NCI-H2081 (cell line): Measurements from ENCODE around the gene SCAF1.

Experiments used
- DNase-seq, 2 experiments: peaks; one replicate each; lab custom pipeline; 2025; lab: John Stamatoyannopoulos, UW

SCAF1 gene

DNA sequence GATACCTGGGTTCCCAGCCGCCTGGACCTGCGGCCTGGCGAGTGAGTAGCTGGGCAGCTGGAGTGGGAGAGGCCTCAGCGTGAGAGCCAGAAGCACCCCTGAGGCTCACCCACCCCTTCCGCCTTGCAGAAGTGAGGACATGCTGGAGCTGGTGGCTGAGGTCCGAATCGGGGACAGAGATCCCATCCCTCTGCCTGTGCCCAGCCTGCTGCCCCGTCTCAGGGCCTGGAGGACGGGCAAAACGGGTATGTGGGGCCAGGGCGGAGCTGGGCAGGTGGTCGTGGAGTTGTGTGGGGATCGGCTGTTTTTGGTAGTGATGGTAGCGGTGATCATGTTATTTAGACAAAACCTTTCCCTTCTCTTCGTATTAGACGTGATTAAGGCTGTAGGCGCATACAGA, 4.6 kb downstream of the SCAF1 start:
- DNase-seq = no peak

DNA sequence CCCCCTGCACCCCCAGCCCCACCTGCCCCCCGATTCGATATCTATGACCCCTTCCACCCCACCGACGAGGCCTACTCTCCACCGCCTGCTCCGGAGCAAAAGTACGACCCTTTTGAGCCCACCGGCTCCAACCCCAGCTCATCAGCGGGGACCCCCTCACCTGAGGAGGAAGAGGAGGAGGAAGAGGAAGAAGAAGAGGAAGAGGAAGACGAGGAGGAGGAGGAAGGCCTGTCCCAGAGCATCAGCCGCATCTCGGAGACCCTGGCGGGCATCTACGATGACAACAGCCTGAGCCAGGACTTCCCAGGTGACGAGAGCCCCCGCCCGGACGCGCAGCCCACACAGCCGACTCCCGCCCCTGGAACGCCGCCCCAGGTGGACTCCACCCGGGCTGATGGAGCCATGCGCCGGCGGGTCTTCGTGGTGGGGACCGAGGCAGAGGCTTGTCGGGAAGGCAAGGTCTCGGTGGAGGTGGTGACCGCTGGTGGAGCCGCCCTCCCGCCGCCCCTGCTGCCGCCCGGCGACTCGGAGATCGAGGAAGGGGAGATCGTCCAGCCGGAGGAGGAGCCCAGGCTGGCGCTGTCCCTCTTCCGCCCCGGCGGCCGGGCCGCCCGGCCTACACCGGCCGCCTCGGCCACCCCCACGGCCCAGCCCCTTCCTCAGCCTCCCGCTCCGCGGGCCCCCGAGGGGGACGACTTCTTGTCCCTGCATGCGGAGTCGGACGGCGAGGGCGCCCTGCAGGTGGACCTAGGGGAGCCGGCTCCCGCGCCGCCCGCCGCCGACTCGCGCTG, 9.2 kb downstream of the SCAF1 start:
- no peak for DNase-seq

DNA sequence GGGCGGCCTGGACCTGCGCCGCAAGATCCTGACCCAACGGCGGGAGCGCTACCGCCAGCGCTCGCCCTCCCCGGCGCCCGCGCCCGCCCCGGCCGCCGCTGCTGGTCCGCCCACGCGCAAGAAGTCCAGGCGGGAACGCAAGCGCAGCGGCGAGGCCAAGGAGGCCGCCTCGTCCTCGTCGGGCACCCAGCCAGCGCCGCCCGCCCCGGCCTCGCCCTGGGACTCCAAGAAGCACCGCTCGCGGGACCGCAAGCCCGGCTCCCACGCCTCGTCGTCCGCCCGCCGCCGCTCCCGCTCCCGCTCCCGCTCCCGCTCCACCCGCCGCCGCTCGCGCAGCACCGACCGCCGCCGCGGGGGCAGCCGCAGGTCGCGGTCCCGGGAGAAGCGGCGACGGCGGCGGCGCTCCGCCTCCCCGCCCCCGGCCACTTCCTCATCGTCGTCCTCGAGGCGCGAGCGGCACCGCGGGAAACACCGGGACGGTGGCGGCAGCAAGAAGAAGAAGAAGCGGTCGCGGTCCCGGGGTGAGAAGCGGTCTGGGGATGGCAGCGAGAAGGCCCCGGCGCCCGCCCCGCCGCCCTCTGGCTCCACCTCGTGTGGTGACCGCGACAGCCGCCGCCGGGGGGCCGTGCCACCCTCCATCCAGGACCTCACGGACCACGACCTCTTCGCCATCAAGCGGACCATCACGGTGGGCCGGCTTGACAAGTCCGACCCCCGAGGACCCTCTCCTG, 10.0 kb downstream of the SCAF1 start:
- no peak for DNase-seq

DNA sequence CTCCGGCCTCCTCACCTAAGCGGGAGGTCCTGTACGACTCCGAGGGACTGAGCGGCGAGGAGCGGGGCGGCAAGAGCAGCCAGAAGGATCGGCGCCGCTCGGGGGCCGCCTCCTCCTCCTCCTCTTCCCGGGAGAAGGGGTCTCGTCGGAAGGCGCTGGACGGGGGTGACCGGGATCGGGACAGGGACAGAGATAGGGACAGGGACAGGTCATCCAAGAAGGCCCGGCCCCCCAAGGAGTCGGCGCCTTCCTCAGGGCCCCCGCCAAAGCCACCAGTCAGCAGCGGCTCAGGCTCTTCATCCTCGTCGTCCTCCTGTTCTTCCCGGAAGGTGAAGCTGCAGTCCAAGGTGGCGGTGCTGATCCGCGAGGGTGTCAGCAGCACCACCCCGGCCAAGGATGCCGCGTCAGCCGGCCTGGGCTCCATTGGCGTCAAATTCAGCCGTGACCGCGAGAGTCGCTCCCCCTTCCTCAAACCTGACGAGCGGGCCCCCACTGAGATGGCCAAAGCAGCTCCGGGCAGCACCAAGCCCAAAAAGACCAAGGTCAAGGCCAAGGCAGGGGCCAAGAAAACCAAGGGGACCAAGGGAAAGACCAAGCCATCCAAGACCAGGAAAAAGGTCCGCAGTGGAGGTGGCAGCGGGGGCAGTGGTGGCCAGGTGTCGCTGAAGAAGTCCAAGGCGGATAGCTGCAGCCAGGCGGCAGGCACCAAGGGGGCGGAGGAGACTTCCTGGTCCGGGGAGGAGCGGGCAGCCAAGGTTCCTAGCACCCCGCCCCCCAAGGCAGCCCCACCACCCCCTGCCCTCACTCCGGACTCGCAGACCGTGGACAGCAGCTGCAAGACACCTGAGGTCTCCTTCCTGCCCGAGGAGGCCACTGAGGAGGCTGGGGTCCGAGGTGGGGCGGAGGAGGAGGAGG, 10.8 kb downstream of the SCAF1 start:
- DNase-seq = no peak

DNA sequence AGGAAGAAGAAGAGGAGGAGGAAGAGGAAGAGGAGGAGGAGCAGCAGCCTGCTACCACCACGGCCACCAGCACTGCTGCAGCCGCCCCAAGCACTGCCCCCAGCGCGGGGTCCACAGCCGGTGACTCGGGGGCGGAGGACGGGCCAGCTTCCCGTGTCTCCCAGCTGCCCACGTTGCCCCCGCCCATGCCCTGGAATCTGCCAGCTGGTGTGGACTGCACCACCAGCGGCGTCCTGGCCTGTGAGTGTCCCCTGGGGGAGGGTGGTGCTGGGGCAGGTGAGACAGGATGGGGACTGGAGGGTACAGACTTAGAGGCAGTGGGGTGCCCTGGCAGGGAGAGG, 11.4 kb downstream of the SCAF1 start:
- DNase-seq = no peak

DNA sequence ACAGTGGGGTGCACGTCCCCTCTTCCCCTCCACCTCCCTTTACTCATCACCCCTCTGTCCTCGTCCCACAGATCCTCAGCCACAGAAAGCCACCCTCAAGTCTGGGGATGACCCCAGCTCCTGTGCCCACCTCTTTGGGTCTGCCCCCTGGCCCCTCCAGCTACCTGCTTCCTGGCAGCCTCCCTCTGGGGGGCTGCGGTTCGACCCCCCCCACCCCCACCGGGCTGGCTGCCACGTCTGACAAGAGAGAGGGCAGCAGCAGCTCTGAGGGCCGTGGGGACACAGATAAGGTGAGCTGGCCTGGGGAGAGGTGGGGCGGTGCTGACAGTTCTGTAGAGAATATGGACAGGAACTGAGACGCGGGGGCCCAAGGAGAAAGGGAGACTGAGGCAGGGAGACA, 12.6 kb downstream of the SCAF1 start:
- DNase-seq = no peak

DNA sequence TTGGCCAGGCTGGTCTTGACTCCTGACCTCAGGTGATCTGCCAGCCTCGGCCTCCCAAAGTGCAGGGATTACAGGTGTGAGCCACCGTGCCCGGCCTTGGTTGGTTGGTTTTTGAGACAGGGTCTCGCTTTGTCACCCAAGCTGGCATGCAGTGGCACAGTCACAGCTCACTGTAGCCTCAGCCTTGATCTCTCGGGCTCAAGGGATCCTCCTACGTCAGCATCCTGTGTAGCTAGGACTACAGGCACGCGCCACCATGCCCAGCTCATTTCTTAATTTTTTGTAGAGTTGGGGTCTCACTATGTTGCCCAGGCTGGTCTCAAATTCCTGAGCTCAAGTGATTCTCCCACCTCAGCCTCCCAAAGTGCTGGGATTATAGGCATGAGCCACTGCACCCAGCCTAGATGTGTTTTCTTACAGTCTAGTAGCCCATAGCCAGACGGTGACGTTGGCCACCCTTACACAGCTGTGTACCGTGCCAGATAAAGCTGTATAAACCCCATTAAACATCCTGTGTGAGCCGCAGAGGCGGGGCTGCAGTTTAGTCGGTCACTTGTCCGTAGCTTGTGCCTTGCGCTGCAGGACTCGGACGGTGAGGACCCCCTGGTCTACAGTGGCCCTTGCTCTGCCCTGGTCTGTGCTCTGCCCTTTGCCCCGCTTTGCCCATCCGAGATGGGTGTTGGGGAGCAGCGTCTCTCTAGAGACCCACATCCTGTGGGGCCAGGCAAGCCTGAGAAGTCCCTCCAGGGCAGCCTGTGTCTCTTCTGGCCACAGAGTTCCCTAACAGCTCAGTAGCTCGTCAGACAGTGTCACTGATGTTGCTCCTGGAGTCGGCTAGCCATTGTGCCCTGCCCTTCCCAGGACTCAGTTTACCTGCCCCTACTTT, 13.8 kb downstream of the SCAF1 start:
- DNase-seq = no peak

DNA sequence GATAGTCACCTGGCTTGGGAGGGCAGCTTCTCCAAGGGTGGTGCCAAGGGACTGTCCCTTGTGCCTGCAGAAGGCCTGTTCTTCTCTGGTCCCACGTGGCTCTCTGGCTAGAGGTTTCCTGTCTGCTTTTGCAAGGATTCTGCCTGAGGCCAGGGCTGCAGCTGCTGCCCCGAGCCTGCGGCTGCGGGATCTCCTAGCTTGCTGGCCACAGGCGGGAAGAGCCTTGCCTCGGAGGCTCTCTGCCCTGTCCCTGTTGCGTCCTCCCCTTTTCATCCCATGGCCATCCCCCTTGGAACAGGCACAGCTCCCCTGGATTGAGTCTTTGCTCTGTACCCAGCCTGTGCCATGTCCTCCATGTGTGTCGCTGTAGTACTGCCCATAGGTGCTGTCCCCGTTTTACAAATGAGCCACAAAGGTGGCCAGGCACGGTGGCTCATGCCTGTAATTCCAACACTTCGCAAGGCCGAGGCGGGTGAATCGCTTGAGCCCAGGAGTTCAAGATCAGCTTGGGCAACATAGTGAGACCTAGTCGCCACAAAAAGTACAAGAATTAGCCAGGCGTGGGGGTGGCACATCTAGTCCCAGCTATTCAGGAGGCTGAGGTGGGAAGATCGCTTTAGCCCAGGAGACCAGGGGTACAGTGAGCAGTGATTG, 14.6 kb downstream of the SCAF1 start:
- no peak for DNase-seq

DNA sequence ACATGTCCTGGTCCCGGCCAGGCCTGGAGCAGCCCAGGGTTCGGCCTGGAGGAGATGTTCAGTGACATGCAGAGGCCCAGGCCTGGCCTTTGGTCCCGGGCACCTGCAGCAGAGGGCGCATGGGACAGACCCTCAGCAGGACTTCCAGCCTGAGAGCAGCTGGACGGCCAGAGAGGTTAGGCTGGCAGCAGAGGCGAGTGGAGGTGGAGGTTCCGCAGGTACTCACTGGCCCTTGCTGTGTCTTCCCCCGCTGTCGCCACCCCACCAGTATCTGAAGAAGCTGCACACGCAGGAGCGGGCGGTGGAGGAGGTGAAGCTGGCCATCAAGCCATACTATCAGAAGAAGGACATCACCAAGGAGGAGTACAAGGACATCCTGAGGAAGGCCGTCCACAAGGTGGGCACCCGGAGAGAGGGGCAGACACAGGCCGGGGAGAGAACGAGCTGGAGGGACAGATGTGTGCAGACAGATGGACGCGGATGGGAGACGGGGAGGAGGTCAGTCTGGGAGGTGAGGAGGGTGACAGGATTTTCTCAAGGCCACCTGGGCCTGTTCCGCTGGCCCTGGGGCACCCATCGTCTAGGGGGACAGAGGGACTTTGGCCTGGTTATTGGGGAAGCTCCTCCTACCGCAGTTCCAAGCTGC, 15.6 kb downstream of the SCAF1 start:
- no peak for DNase-seq

DNA sequence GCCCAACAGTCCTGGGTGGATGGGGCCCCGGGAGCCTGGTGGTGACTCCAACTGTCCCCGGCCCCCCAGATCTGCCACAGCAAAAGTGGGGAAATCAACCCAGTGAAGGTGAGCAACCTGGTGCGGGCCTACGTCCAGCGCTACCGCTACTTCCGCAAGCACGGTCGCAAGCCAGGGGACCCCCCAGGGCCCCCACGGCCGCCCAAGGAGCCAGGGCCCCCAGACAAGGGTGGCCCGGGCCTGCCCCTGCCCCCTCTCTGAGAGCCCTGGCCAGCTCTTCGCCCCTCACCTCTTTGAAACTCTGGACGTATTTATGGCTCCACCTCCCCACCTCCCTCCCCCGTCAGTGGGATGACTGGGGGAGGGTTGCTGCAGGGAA, 16.1 kb downstream of the SCAF1 start:
- DNase-seq = no peak

DNA sequence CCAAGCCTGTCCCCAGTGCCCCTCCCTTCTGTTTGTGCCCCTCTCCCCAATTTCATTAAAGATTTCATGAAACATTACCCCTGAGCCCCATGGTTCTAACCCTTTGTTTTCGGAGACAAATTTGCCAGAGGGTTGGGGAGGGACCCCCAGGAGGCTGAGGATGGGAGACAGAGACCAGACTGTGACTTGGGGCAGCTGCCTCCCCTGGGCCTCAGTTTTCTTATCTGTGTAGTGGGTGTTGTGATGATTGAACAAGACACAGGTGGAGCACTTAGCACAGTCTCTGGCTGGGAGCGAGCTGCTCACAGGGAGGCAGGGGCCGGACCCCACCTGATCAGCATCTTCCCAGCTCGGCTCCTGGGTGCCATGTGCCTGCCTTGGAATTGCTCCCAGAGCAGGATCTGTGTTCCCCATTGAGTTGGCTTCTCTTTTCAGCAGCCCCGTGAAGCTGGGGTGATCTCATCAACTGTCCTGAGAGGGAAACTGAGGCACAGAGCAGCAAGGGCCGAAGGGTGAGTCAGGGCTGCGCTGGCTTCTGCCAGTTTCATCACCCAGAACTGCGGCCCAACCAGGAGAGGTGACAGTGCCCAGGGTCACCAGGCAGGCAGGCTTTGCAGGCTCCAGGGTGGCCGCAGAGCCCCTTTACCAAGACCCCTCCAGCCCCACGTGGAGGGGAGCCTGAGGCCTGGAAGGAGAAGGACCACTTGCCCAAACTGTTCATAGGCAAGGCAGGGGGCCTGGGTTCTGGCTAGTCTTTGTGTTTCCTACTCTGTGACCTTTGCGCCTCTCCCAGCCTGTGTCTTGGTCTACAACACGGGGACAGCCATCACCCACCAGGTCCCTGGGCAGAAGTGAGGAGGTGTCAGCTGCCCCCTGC, 16.8 kb downstream of the SCAF1 start:
- no peak for DNase-seq

DNA sequence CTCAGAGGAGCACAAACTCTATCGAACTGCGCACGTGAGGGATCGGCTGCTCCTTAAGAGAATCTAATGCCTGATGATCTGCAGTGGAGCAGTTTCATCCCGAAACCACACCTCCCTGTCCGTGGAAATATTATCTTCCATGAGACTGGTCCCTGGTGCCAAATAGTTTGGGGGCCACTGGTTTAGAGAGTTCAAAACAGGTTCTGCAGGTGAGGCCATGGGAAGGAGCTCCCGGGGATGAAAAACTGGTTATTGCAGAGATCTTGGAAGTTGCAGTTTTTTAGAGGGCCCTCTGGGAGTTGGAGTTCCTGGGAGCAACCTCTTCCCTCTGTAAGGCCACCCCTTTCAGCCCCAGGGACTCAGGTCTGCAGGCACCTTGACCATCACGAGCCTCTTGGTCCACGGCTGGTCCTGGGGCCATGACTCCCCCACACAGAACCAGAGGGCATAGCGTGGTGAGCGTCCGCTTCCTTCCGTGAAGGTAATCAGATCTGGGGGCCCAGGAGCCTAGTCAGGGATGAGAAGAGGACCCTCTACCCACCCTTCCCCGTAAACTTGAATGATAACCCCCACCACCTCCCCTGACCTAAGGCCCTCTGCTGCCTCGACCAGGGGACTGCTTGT, 18.4 kb downstream of the SCAF1 start:
- no peak for DNase-seq

DNA sequence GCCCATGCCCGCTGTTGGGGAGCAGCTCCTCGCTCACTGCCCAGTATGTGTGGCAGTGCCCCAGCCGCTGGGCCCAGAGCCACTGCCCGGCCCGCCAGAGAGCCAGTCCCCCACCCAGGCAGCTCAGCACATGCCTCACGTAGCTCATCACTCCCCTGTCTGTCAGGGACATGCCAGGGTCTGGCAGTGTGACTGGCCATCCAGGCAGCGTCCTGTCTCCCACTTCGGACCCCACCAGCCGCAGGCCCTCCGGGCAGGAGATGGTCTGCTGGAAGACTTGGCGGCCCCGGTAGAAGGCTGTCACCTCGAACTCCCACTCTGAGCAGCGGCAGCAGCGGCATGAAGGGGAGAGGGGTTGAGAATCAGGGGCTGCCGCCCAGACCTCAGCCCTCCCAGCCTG, 20.0 kb downstream of the SCAF1 start:
- no peak for DNase-seq

DNA sequence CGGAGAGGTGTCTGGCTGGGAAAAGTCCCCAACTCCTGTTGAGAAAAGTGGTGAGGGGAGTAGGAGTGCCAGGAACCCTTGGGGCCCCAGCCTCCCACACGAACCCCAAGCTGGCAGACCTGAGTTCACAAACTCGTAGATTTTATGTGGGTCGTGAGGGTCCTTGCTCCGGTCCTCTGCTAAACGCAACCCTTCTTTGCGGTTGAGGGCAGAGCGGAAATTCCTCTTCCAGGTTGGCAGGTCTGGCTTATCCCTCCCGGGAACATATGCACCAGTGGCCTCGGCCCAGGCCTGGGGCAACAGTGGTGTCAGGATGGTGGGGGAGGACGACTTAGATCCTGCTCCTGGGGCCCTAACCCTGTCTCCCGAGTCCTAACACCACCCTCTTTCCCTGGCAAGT, 21.2 kb downstream of the SCAF1 start:
- no peak for DNase-seq

DNA sequence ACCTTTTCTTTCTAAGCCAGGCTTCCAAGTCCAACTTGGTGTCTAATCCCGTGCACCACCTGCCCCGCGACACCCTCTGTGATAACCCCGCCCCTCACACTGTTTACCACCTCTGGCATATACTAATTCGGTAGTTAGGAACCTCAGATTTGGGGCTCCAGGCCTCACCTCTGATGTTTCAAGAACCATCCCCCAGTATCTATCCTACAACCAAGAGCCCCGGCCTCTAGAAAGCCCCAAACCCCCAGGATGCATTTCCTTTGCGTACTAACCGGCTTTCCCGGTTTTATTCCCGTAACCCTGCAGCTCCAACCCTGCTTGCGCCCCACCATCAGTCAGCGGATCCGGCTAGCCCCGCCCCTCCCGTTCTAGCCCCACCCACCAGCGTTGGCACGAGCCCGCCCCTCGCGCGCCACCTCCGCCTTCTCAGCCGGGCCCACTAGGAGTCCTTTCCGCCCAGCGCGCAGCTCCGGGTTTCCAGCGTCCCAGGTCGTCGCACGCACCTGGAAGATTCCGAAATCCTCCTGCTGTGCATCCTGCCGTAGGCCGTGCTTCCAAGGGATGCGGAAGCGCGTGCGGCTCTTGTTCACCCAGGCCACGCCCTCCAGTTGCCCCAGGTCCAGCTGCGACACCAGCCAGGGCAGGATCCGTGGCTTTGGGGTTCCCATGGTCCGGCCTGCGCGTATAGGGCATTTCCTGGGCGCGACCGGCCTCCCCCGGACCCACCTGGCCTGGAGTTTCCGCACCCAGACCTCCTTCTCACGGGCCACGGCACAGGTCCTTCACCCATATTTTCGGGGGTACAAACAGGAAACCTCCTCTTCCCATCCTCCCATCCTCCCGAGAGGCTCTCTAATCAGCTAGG, 22.4 kb downstream of the SCAF1 start:
- DNase-seq = peak; percentile 90 to 93

DNA sequence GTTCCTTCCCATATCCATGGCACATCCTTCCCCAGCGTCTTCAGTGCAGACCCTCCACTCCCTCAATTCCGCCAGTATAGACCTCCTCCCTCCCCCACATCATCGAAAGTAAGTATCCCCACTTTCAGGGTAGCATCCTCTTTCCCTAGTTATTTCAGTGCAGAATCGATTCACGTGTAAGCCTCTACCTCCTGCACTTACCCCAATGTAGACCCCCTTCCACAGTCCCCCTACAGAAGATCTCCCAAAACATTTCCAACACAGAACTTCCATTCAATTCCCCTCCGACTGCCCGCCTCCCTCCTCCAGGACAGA, 23.0 kb downstream of the SCAF1 start:
- no peak for DNase-seq

DNA sequence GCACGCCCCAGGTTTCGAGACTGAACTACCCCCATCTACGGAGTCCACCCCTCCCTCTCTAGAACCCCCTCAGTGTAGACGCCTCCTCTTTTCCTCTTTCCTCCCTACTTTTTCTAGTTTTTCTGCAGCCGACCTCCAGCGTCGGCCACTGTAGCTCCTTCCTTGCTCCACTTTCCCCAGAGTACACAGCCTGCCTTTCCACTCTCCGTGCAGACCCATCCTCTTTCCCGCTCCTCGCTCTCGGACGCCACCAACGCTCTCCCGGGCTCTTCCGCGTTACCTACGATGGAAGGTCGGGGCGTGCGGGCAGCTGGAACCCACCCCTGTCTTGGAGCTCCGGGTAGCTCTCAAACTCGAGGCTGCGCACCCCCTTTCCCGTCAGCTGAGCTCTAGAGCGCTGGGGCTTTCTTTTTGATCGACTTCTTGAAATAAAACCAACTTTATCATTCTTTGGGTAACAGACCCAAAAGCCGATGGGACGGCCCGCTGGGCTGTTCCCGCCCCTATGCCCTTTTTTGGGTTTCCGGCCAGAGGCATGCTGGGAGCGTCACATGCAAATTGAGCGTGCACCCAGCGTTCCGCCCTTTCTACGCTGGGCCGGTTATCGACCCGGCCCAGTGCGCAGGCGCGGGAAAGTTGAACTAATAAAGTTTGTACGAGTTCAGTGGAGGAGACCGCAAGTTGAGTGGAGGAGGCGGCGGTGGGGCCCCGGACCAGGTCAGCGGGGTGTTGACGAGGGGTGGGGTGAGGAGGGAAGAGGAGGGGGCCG, 23.5 kb downstream of the SCAF1 start, which contains the start of the genes BCL2L12 and IRF3:
Gene BCL2L12 (plus strand): TSS at position 583 of the 769 bp plus-strand sequence. CDS start 760 bp downstream, outside the sequence.
Gene IRF3 (minus strand): TSS at position 507 of the 769 bp plus-strand sequence. CDS start 1,019 bp downstream, outside the sequence.
- peak; percentile 85 to 87 for DNase-seq
